ENCODE data around the gene SDC3. TPM values are rescaled to one million over a fixed set of nuclear protein-coding genes. Genes with fewer than 3 reads are reported as not detected.
"Not testable (repeated sequence)": the region's sequence is repeated elsewhere in the genome, so short reads cannot be mapped to it uniquely, and the experiment has no call there.

SDC3 gene
- total RNA-seq, 1 donor from 2014 or later = 36.4 TPM

GRCh38 chr1:30940541-30940940 lies 32.0 kb upstream of the SDC3 start:
- TF ChIP-seq CTCF (IDR thresholded peaks at IDR 0.05; ENCODE audit: insufficient read depth, low read length, poor library complexity, severe bottlenecking) = no peak
- Histone ChIP-seq H3K27me3 (ENCODE audit: control insufficient read depth, insufficient read depth, low read length) (no peaks in the 10 kb centered on the region), H3K4me3 (ENCODE audit: low read depth, low read length) (no peak overlapping the region), H3K36me3 (ENCODE audit: control insufficient read depth, insufficient read depth, low read length) (peaks cover 4% of the 10 kb centered on the region)
- no peak for DNase-seq (ENCODE audit: low read depth)

- Histone ChIP-seq H3K4me3 (ENCODE audit: low read depth, low read length) (no peak overlapping the region), H3K36me3 (ENCODE audit: control insufficient read depth, insufficient read depth, low read length) (peaks cover 1% of the 10 kb centered on the region), H3K27me3 (ENCODE audit: control insufficient read depth, insufficient read depth, low read length) (no peaks in the 10 kb centered on the region)
- TF ChIP-seq CTCF (IDR thresholded peaks at IDR 0.05; ENCODE audit: insufficient read depth, low read length, poor library complexity, severe bottlenecking) = no peak
- no peak for DNase-seq (ENCODE audit: low read depth)
These were observed 28.1 kb upstream of the SDC3 start for GRCh38 chr1:30936541-30937171.

- not testable (repeated sequence) for H3K4me3 ChIP-seq (ENCODE audit: low read depth, low read length); H3K36me3 ChIP-seq (ENCODE audit: control insufficient read depth, insufficient read depth, low read length); DNase-seq (ENCODE audit: low read depth); H3K27me3 ChIP-seq (ENCODE audit: control insufficient read depth, insufficient read depth, low read length)
These were observed 27.2 kb upstream of the SDC3 start for GRCh38 chr1:30935758-30936157.

GRCh38 chr1:30934613-30935012 lies 26.1 kb upstream of the SDC3 start:
- no peak for TF ChIP-seq CTCF (IDR thresholded peaks at IDR 0.05; ENCODE audit: insufficient read depth, low read length, poor library complexity, severe bottlenecking)
- Histone ChIP-seq H3K36me3 (ENCODE audit: control insufficient read depth, insufficient read depth, low read length) (peaks cover 1% of the 10 kb centered on the region), H3K27me3 (ENCODE audit: control insufficient read depth, insufficient read depth, low read length) (no peaks in the 10 kb centered on the region), H3K4me3 (ENCODE audit: low read depth, low read length) (no peak overlapping the region)
- no peak for DNase-seq (ENCODE audit: low read depth)

DNA sequence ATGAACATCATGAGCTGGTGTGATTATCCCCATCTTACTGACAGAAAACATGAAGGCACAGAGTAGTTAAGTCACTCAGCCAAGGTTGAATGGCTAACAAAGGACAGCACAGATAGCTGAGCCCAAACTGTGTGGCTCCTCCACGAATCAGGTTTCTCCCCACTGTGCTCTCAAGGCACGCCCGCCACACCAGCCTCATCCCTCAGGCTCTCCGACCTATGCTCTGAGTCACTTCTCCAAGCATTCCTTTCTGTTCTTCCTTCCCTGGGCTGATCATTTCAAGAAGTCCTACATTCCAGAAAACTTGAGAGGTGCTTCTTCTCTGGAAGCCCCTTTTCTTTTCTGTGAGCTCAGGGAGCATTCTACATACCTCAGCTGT lies 25.3 kb upstream of the SDC3 start:
- peak; percentile 45 for DNase-seq (ENCODE audit: low read depth)
- Histone ChIP-seq H3K27me3 (ENCODE audit: control insufficient read depth, insufficient read depth, low read length) (no peaks in the 10 kb centered on the region), H3K36me3 (ENCODE audit: control insufficient read depth, insufficient read depth, low read length) (peaks cover 1% of the 10 kb centered on the region), H3K4me3 (ENCODE audit: low read depth, low read length) (no peak overlapping the region)
- TF ChIP-seq CTCF (IDR thresholded peaks at IDR 0.05; ENCODE audit: insufficient read depth, low read length, poor library complexity, severe bottlenecking) = no peak

DNA sequence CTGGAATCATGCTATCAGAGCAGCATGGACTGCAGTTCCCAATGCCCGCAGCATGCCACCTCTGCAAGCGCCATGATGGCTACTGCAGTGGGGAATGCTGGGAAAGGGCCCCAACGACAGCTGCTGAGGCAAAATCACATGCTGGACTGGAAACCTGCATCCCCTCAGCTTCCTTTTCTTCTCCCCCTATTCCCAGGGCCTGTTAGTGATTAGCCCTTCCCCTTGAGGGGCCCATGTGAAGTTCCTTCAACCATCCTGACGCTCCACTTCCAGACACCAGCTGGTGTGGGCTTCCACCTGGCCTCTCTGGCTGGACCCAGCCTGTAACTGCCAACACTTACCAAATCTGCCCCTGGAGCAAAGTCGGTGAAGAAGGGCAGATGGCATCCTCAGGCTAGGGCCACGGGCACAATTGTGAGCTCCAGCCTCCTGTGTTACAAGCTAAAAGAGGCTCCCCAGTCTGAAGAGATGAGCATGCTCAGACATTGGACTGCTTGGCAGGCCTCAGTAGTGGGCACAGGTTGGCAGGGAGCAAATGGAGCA lies 22.1 kb upstream of the SDC3 start:
- no peak for TF ChIP-seq CTCF (IDR thresholded peaks at IDR 0.05; ENCODE audit: insufficient read depth, low read length, poor library complexity, severe bottlenecking)
- H3K36me3 ChIP-seq (ENCODE audit: control insufficient read depth, insufficient read depth, low read length) = no peaks in the 10 kb centered on the region
- H3K4me3 ChIP-seq (ENCODE audit: low read depth, low read length) = no peak overlapping the region
- no peaks in the 10 kb centered on the region for H3K27me3 ChIP-seq (ENCODE audit: control insufficient read depth, insufficient read depth, low read length)
- DNase-seq (ENCODE audit: low read depth) = no peak

Measured in kidney epithelial cell (primary cell).